Stimulated activated CD8-positive, alpha-beta memory T cell treated with anti-CD3 and anti-CD28 coated beads, Interleukin-7, amount 100 ng/mL, for 24 hours (primary cell): ENCODE results near the gene F7.

Experiments used
- DNase-seq: peaks from one replicate; pipeline ENCODE4 v3.0.0-alpha.2; 2020; ENCODE audit warnings: low read depth

F7 gene

GRCh38 chr13:113138792-113139551 is 33.4 kb downstream of the F7 start:
- DNase-seq, result no peak

DNA sequence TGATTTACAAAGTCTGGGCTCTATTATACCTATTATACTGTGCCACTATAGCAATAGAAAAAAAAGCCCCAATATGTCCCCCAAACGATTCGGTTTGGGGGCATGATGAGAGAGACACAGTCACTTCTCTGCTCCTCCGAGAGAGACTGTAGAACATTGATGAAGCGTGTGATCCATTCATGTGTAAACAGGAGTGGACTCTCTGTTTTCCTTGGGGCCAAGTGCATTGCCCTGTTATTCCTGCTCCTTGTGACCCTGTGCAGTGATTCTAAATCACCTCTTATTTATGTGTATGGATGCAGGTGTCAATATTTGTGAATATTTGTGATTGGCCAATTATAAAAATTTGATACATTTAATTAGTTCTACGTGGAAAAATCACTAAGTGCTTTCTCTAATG is 34.0 kb downstream of the F7 start:
- DNase-seq, result no peak

DNA sequence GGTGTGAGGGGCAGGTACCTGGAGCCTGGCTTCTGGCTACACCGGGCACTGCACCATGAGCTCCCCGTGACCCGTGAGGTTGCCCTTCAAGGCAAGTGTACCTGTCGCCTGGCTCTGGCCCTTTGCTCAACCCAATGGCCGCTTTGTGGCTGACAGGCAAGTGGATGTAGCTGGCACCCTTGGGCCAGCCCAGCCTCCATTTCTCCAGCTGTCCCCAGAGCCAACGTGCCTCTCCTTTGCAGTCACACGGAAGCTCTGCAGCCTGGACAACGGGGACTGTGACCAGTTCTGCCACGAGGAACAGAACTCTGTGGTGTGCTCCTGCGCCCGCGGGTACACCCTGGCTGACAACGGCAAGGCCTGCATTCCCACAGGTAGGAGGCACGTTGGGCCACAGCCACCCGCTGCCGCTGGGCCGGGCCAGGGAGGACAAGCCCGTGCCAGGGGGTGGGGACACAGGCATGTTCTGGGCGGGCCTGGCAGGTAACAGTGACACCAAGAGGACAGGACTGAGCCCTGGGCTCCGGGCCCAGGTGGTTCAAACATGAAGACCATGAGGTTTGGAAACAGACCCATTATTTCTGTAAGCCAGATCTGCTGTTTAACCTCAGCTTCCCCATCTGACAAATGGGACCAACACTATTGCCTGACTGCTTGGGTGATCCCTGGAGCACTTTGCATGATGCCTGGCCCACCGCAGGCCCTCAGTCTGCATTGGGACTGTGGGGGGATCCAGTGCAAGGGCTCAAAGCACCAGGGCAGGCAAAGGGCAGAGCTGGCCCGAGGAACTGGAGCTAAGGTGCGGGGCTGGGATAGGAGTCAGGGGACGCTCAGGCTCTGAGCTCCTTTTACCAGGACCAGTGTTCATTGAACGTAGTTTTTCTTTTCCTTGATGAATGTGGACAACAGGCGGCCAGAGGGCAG is 35.3 kb downstream of the F7 start:
- DNase-seq, result no peak

DNA sequence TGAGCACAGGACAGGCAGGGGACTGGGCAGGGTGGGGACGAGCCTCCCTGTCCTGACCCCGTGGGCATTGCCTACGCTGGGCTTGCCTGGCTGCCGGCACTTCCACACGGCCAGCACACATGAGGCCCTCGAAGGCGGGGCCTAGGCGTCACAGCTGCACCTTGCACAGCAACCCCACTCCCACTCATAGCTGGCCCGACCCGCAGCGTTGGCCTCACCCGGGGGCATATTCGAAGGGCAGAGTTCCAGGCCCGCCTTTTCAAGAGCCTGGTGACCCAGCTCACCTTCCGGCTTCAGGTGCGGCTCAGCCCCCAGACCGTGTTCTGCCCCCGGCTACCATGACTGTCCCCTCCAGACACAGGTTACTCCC is 36.0 kb downstream of the F7 start:
- no peak for DNase-seq

DNA sequence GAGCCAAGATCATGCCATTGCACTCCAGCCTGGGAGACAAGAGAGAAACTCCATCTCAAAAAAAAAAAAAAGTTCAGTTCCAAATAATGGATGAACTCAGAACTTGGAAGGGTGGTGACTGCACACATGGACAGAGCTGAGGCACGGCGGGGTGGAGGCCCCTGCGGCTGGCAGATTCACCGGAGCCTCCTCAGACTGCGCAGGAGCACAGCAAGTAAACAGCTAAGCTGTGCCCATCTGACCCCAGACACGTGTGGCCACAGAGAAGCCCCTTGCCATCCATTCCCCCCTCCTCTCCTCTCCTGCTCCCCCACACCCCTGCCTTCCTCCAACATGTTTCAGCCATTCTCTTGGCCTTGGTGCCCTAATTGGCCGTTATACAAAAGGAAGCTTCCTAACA is 37.3 kb downstream of the F7 start:
- no peak for DNase-seq

GRCh38 chr13:113143466-113144254 is 38.1 kb downstream of the F7 start:
- no peak for DNase-seq

DNA sequence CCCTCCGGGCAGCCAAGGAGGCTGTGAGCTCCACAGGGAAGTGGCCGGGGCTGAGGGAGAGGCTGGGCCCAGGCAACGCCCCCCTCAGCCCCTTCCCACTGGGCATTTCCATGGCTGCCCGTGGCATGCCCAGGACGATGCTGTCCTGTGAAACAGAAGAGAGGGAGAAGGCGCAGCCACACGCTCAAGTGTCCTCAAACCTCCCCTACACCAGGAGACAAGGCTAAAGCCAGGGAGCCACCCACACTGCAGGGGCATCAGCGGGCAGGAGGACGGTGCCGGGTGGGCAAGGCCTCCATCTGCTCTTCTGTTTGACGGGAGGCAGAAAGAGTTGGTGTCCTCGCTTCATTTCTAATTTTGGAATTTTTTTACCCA is 38.7 kb downstream of the F7 start:
- DNase-seq, result no peak

DNA sequence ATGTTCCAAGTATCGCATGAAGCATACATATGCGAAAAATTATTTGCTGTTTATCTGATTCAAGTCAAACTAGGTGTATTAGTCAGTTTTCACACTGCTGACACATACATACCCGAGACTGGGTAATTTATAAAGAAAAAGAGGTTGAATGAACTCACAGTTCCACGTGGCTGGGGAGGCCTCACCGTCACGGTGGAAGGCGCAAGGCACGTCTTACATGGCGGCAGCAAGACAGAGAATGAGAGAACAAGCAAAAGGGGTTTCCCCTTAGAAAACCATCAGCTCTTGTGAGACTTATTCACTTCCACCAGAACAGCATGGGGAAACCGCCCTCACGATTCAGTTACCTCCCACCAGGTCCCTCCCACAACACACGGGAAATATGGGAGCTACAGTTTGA is 39.9 kb downstream of the F7 start:
- no peak for DNase-seq

DNA sequence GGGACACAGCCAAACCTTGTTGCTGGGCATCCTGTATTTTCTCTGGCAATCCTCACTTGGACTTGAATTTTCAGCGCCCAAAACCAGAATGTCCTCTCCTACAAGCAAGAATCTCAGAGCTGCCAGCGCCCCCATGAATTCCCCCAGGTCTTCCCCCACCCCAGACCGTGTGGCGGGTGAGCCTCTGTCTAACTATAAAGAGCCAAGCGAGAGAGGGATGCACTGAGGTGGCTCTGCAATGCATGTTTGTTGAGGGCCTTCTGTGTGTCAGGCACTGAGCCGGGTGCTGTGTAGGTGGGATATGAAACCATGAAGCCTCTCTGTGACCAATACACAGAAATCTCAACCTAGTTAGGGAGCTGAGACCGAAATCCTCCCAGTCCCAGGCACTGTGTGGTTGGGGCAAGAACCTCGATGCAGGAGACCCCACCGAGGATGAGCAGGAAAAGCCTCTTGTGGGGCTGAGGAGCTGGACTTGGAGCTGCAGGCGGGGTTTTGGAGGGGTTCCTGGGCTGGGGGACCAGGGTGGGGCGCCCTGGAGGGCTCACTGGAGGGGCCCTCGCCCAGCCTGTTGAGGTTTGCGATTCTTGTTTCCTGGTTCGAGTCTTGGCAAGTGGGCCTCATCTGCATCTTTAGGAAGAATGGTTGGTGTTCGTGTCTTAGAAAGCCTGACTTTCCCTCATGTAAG is 40.5 kb downstream of the F7 start:
- no peak for DNase-seq

DNA sequence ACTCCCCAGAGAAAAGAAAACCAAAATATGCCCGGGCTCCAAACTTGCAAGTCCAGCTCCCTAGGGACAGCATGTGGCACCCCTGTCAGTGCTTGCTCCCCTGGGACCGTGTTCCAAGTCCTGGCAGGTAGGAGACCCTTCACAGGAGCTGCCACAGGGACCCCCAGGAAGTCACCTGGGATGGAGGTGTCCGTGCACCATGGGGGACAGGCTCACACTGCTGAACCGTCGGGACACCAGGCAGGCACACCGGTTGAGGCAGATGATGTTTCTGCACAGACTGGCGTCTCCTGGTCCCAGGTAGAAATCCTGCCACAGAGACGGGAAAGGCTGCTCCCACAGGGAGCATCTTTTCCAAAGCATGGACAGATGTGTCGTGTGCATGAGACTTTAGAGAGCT is 41.2 kb downstream of the F7 start:
- DNase-seq, result no peak

DNA sequence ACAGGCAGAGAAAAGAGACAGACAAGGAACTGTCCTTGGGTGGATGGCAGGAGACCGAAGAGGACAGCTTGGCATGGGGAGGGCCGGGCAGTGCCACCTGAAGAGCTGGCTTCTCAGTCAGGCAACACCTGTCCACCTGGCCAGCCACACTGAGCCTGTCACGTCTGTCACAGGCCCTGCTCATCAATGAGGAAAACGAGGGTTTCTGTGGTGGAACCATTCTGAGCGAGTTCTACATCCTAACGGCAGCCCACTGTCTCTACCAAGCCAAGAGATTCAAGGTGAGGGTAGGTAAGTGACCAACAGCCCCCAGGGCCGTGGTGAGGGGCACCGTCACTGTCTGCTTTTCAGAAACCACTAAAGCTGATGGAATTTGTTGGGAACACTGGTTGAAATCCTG is 41.6 kb downstream of the F7 start:
- DNase-seq, result no peak

DNA sequence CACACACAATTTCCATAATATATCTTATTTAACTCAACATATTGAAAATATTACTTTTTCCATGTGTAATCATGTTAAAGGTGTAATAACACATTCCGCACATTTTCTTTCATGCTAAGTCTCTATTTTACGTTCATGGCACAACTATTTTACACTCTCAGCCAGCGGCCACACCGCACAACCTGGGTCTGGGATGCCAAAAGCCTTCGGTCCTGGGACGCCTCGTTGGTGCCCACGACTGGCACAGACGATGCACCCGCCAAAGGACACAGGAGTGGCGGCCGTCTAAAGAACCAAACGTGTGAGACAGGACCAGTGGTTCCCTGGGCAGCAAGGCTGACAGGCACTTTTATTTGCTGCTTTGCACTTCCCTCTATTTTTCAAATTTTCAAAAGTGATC is 42.8 kb downstream of the F7 start:
- DNase-seq, result no peak

DNA sequence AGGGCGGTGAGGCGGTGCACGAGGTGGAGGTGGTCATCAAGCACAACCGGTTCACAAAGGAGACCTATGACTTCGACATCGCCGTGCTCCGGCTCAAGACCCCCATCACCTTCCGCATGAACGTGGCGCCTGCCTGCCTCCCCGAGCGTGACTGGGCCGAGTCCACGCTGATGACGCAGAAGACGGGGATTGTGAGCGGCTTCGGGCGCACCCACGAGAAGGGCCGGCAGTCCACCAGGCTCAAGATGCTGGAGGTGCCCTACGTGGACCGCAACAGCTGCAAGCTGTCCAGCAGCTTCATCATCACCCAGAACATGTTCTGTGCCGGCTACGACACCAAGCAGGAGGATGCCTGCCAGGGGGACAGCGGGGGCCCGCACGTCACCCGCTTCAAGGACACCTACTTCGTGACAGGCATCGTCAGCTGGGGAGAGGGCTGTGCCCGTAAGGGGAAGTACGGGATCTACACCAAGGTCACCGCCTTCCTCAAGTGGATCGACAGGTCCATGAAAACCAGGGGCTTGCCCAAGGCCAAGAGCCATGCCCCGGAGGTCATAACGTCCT is 43.4 kb downstream of the F7 start:
- no peak for DNase-seq

- no peak for DNase-seq
These were observed 44.3 kb downstream of the F7 start for GRCh38 chr13:113149711-113150549.

- no peak for DNase-seq
These were observed 45.2 kb downstream of the F7 start for GRCh38 chr13:113150550-113151365.

GRCh38 chr13:113151745-113152690 is 46.4 kb downstream of the F7 start:
- no peak for DNase-seq

- no peak for DNase-seq
These were observed 47.0 kb downstream of the F7 start for GRCh38 chr13:113152691-113152983.

- no peak for DNase-seq
These were observed 47.6 kb downstream of the F7 start for GRCh38 chr13:113152984-113153809.
